ENCODE results near the gene CLEC11A.

- no peak for TF ChIP-seq PML (IDR thresholded peaks at IDR 0.05; ENCODE audit: low read length)
- no peak for TF ChIP-seq STAT3 (IDR thresholded peaks at IDR 0.05; ENCODE audit: low read depth, low read length)
- no peak for TF ChIP-seq CTCF (IDR thresholded peaks at IDR 0.05 in 2 of 3, conservative IDR thresholded peaks at IDR 0.05 in 1 of 3; ENCODE audit: control insufficient read depth in 2 of 3, extremely low read depth in 1 of 3, insufficient read depth in 1 of 3, low read depth in 3 of 3, low read length in 3 of 3)
- no peak for TF ChIP-seq ZNF384 (IDR thresholded peaks at IDR 0.05; ENCODE audit: borderline replicate concordance, low read depth, low read length)
- TF ChIP-seq BCL11A (IDR thresholded peaks at IDR 0.05; ENCODE audit: low read depth, low read length), result no peak
- TF ChIP-seq POLR2A (IDR thresholded peaks at IDR 0.05; ENCODE audit: low read depth, low read length), result no peak
- no peak for TF ChIP-seq EZH2 (IDR thresholded peaks at IDR 0.05; ENCODE audit: borderline replicate concordance, control insufficient read depth, low read depth, low read length)
- no peak for TF ChIP-seq ETV6 (conservative IDR thresholded peaks at IDR 0.05 in 1 of 2, IDR thresholded peaks at IDR 0.05 in 1 of 2; ENCODE audit: borderline replicate concordance in 1 of 2, low read depth in 1 of 2)
- no peak for TF ChIP-seq TCF12 (IDR thresholded peaks at IDR 0.05; ENCODE audit: low read depth, low read length)
- no peak for TF ChIP-seq POLR2AphosphoS5 (IDR thresholded peaks at IDR 0.05; ENCODE audit: low read length)
- no peak for TF ChIP-seq MXI1 (IDR thresholded peaks at IDR 0.05; ENCODE audit: low read depth, low read length)
These were observed 27.1 kb upstream of the CLEC11A start for GRCh38 chr19:50696094-50696483.
